ENCODE data around the gene ERAP2. TPM values are rescaled to one million over a fixed set of nuclear protein-coding genes. Genes with fewer than 3 reads are reported as not detected.
"Not testable (repeated sequence)": the region's sequence is repeated elsewhere in the genome, so short reads cannot be mapped to it uniquely, and the experiment has no call there.

The ERAP2 gene
- total RNA-seq = 1 to 10 TPM; 2.9 to 3.5 TPM
- 1 to 10 TPM; 4.7 to 5.7 TPM for polyA plus RNA-seq (ENCODE audit: insufficient read length in 2 of 2)
- long read RNA-seq, donor 1, full-length matches to known transcripts = 1 of 1 reads
- long read RNA-seq, donor 1, partial matches to known transcripts = 0 of 1 reads
- long read RNA-seq, donor 1, other reads (novel, unspliced or antisense) = 0 of 1 reads
- long read RNA-seq, donor 2 = 0 reads
- long read RNA-seq, donor 3 = 0 reads
- long read RNA-seq, donor 4, full-length matches to known transcripts = 3 of 3 reads
- long read RNA-seq, donor 4, partial matches to known transcripts = 0 of 3 reads
- long read RNA-seq, donor 4, other reads (novel, unspliced or antisense) = 0 of 3 reads

- no peaks in the 10 kb centered on the region for H3K27me3 ChIP-seq (ENCODE audit: control insufficient read depth, insufficient read depth, low read length)
- 78% methylated on average over 3 of the region's 6 CpGs for WGBS (ENCODE audit: insufficient coverage)
- DNase-seq (ENCODE audit: low read depth in 4 of 6, low spot score in 6 of 6) = peak in 1 of 6 donors; percentile 44
- H3K27ac ChIP-seq (ENCODE audit: low read depth, low read length) = peak within 1 kb of the TSS; percentile 45
- peak within 1 kb of the TSS; percentile 39 for H3K4me3 ChIP-seq (ENCODE audit: low read depth, low read length)
- no peaks in the 10 kb centered on the region for H3K36me3 ChIP-seq (ENCODE audit: control insufficient read depth, insufficient read depth, low read length)
- peaks cover 4% of the 10 kb centered on the region for H3K4me1 ChIP-seq (ENCODE audit: control insufficient read depth, insufficient read depth, low read length)
- H3K9me3 ChIP-seq (ENCODE audit: control insufficient read depth, insufficient read depth, low read length) = no peaks in the 10 kb centered on the region
Measured at GRCh38 chr5:96876292-96876850, at the start of gene ERAP2. Gene ERAP2 (plus strand): TSS chr5:96876500. CDS start chr5:96879686, 3,186 bp downstream.

- Histone ChIP-seq H3K27me3 (ENCODE audit: control insufficient read depth, insufficient read depth, low read length) (no peaks in the 10 kb centered on the region), H3K4me3 (ENCODE audit: low read depth, low read length) (no peak overlapping the region), H3K27ac (ENCODE audit: low read depth, low read length) (no peak overlapping the region), H3K36me3 (ENCODE audit: control insufficient read depth, insufficient read depth, low read length) (no peaks in the 10 kb centered on the region), H3K9me3 (ENCODE audit: control insufficient read depth, insufficient read depth, low read length) (no peaks in the 10 kb centered on the region), H3K4me1 (ENCODE audit: control insufficient read depth, insufficient read depth, low read length) (no peaks in the 10 kb centered on the region)
- no peak for DNase-seq (ENCODE audit: low read depth in 4 of 6, low spot score in 6 of 6)
- WGBS (ENCODE audit: insufficient coverage) = no CpG with 5 or more reads among the region's 6 CpGs
Measured at GRCh38 chr5:96829297-96829696, 47.0 kb upstream of the ERAP2 start.

- Histone ChIP-seq H3K4me3 (ENCODE audit: low read depth, low read length) (no peak overlapping the region), H3K27ac (ENCODE audit: low read depth, low read length) (no peak overlapping the region), H3K4me1 (ENCODE audit: control insufficient read depth, insufficient read depth, low read length) (no peaks in the 10 kb centered on the region), H3K27me3 (ENCODE audit: control insufficient read depth, insufficient read depth, low read length) (no peaks in the 10 kb centered on the region), H3K9me3 (ENCODE audit: control insufficient read depth, insufficient read depth, low read length) (no peaks in the 10 kb centered on the region), H3K36me3 (ENCODE audit: control insufficient read depth, insufficient read depth, low read length) (no peaks in the 10 kb centered on the region)
- no CpG with 5 or more reads among the region's 3 CpGs for WGBS (ENCODE audit: insufficient coverage)
- DNase-seq (ENCODE audit: low read depth in 4 of 6, low spot score in 6 of 6) = no peak
Measured at GRCh38 chr5:96834016-96834415, 42.3 kb upstream of the ERAP2 start.

GRCh38 chr5:96835791-96836191 lies 40.5 kb upstream of the ERAP2 start:
- DNase-seq (ENCODE audit: low read depth in 4 of 6, low spot score in 6 of 6) = no peak

GRCh38 chr5:96836817-96837216 lies 39.5 kb upstream of the ERAP2 start:
- Histone ChIP-seq H3K27ac (ENCODE audit: low read depth, low read length) (no peak overlapping the region), H3K4me1 (ENCODE audit: control insufficient read depth, insufficient read depth, low read length) (no peaks in the 10 kb centered on the region), H3K4me3 (ENCODE audit: low read depth, low read length) (no peak overlapping the region), H3K27me3 (ENCODE audit: control insufficient read depth, insufficient read depth, low read length) (no peaks in the 10 kb centered on the region), H3K36me3 (ENCODE audit: control insufficient read depth, insufficient read depth, low read length) (no peaks in the 10 kb centered on the region), H3K9me3 (ENCODE audit: control insufficient read depth, insufficient read depth, low read length) (no peaks in the 10 kb centered on the region)
- DNase-seq (ENCODE audit: low read depth in 4 of 6, low spot score in 6 of 6) = no peak
- no CpG with 5 or more reads among the region's 1 CpG for whole genome bisulfite sequencing (ENCODE audit: insufficient coverage)

More at GRCh38 chr5:96835791-96836191, 40.5 kb upstream of the ERAP2 start:
- no peaks in the 10 kb centered on the region for H3K9me3 ChIP-seq (ENCODE audit: control insufficient read depth, insufficient read depth, low read length)
- no peaks in the 10 kb centered on the region for H3K36me3 ChIP-seq (ENCODE audit: control insufficient read depth, insufficient read depth, low read length)
- no peaks in the 10 kb centered on the region for H3K4me1 ChIP-seq (ENCODE audit: control insufficient read depth, insufficient read depth, low read length)
- H3K4me3 ChIP-seq (ENCODE audit: low read depth, low read length) = no peak overlapping the region
- no peak overlapping the region for H3K27ac ChIP-seq (ENCODE audit: low read depth, low read length)
- no peaks in the 10 kb centered on the region for H3K27me3 ChIP-seq (ENCODE audit: control insufficient read depth, insufficient read depth, low read length)
- no CpG with 5 or more reads among the region's 2 CpGs for WGBS (ENCODE audit: insufficient coverage)

- no peak overlapping the region for H3K4me3 ChIP-seq (ENCODE audit: low read depth, low read length)
- no peaks in the 10 kb centered on the region for H3K36me3 ChIP-seq (ENCODE audit: control insufficient read depth, insufficient read depth, low read length)
- H3K4me1 ChIP-seq (ENCODE audit: control insufficient read depth, insufficient read depth, low read length) = no peaks in the 10 kb centered on the region
- DNase-seq (ENCODE audit: low read depth in 4 of 6, low spot score in 6 of 6) = no peak
- 88% methylated on average over 14 of the region's 14 CpGs for WGBS (ENCODE audit: insufficient coverage)
- H3K9me3 ChIP-seq (ENCODE audit: control insufficient read depth, insufficient read depth, low read length) = no peaks in the 10 kb centered on the region
- no peak overlapping the region for H3K27ac ChIP-seq (ENCODE audit: low read depth, low read length)
- H3K27me3 ChIP-seq (ENCODE audit: control insufficient read depth, insufficient read depth, low read length) = no peaks in the 10 kb centered on the region
Measured at GRCh38 chr5:96837303-96837702, 39.0 kb upstream of the ERAP2 start.

GRCh38 chr5:96838201-96839070 lies 37.9 kb upstream of the ERAP2 start:
- H3K9me3 ChIP-seq (ENCODE audit: control insufficient read depth, insufficient read depth, low read length) = no peaks in the 10 kb centered on the region
- no peak overlapping the region for H3K4me3 ChIP-seq (ENCODE audit: low read depth, low read length)
- no peak for DNase-seq (ENCODE audit: low read depth in 4 of 6, low spot score in 6 of 6)
- H3K27ac ChIP-seq (ENCODE audit: low read depth, low read length) = no peak overlapping the region
- H3K4me1 ChIP-seq (ENCODE audit: control insufficient read depth, insufficient read depth, low read length) = no peaks in the 10 kb centered on the region
- no peaks in the 10 kb centered on the region for H3K36me3 ChIP-seq (ENCODE audit: control insufficient read depth, insufficient read depth, low read length)
- H3K27me3 ChIP-seq (ENCODE audit: control insufficient read depth, insufficient read depth, low read length) = no peaks in the 10 kb centered on the region
- WGBS (ENCODE audit: insufficient coverage) = no CpG with 5 or more reads among the region's 2 CpGs

- no peak overlapping the region for H3K4me3 ChIP-seq (ENCODE audit: low read depth, low read length)
- H3K36me3 ChIP-seq (ENCODE audit: control insufficient read depth, insufficient read depth, low read length) = no peaks in the 10 kb centered on the region
- no peak overlapping the region for H3K27ac ChIP-seq (ENCODE audit: low read depth, low read length)
- no CpG with 5 or more reads among the region's 2 CpGs for WGBS (ENCODE audit: insufficient coverage)
- no peaks in the 10 kb centered on the region for H3K4me1 ChIP-seq (ENCODE audit: control insufficient read depth, insufficient read depth, low read length)
- H3K9me3 ChIP-seq (ENCODE audit: control insufficient read depth, insufficient read depth, low read length) = no peaks in the 10 kb centered on the region
- DNase-seq (ENCODE audit: low read depth in 4 of 6, low spot score in 6 of 6) = no peak
- no peaks in the 10 kb centered on the region for H3K27me3 ChIP-seq (ENCODE audit: control insufficient read depth, insufficient read depth, low read length)
Measured at GRCh38 chr5:96839071-96839592, 37.2 kb upstream of the ERAP2 start.

GRCh38 chr5:96841931-96842330 lies 34.4 kb upstream of the ERAP2 start:
- H3K27ac ChIP-seq (ENCODE audit: low read depth, low read length); H3K36me3 ChIP-seq (ENCODE audit: control insufficient read depth, insufficient read depth, low read length); H3K27me3 ChIP-seq (ENCODE audit: control insufficient read depth, insufficient read depth, low read length); H3K4me3 ChIP-seq (ENCODE audit: low read depth, low read length); H3K4me1 ChIP-seq (ENCODE audit: control insufficient read depth, insufficient read depth, low read length); DNase-seq (ENCODE audit: low read depth in 4 of 6, low spot score in 6 of 6); H3K9me3 ChIP-seq (ENCODE audit: control insufficient read depth, insufficient read depth, low read length): not testable (repeated sequence)
- 79% methylated on average over 2 of the region's 6 CpGs for WGBS (ENCODE audit: insufficient coverage)
